Measurements from ENCODE around the gene BCKDK. TPM values are rescaled to one million over a fixed set of nuclear protein-coding genes. Genes with fewer than 3 reads are reported as not detected.

BCKDK gene
- total RNA-seq, 1 experiment from 2014 or later, result 60.4 TPM

- Histone ChIP-seq H3K27ac (ENCODE audit: low read length) (no peak overlapping the region), H3K4me3 (ENCODE audit: low read depth in 2 of 2, low read length in 2 of 2) (no peak overlapping the region), H3K36me3 (ENCODE audit: control insufficient read depth, insufficient read depth, low read length) (no peaks in the 10 kb centered on the region), H3K9me3 (ENCODE audit: control insufficient read depth, insufficient read depth, low read depth, low read length) (no peaks in the 10 kb centered on the region), H3K4me1 (ENCODE audit: control insufficient read depth, insufficient read depth, low read length) (no peaks in the 10 kb centered on the region; the same call in 1 of the 2 replicates), H3K27me3 (ENCODE audit: control insufficient read depth, insufficient read depth, low read length) (no peaks in the 10 kb centered on the region)
- CTCF ChIA-PET, result no interaction called here
- DNase-seq (ENCODE audit: low read depth, low spot score) (no peak), ATAC-seq (no peak)
- intact Hi-C loops (cut with micrococcal nuclease; ENCODE audit: unreplicated experiment), result no loop called here
- in situ Hi-C loops (cut with HindIII; ENCODE audit: low pct_unique_long_range_greater_than_20kb, low sequenced_read_pairs), result no loop called here
- POLR2A ChIA-PET, result no interaction called here
- no peak for TF ChIP-seq REST (IDR thresholded peaks at IDR 0.05; ENCODE audit: insufficient read depth in 1 of 2, low read depth in 2 of 2, low read length in 1 of 2)
- no peak for TF ChIP-seq POLR2AphosphoS5 (IDR thresholded peaks at IDR 0.05; ENCODE audit: low read depth, low read length)
- BruUV-seq (replicated peaks), result no TSS peak
Measured at GRCh38 chr16:31086629-31086906, 21.6 kb upstream of the BCKDK start.

GRCh38 chr16:31087481-31087880 lies 20.7 kb upstream of the BCKDK start:
- Histone ChIP-seq H3K4me3 (ENCODE audit: low read depth in 2 of 2, low read length in 2 of 2) (no peak overlapping the region), H3K9me3 (ENCODE audit: control insufficient read depth, insufficient read depth, low read depth, low read length) (no peaks in the 10 kb centered on the region), H3K4me1 (ENCODE audit: control insufficient read depth, insufficient read depth, low read length) (no peaks in the 10 kb centered on the region; the same call in 1 of the 2 replicates), H3K27me3 (ENCODE audit: control insufficient read depth, insufficient read depth, low read length) (no peaks in the 10 kb centered on the region), H3K27ac (ENCODE audit: low read length) (no peak overlapping the region), H3K36me3 (ENCODE audit: control insufficient read depth, insufficient read depth, low read length) (no peaks in the 10 kb centered on the region)
- ChIA-PET POLR2A (no interaction called here), CTCF (interaction anchor here (0.6 kb wide), 2 partner anchors 39 to 355 kb away, joined by 5 to 8 read pairs; partner anchors contain the start of gene ZNF843)
- no peak for TF ChIP-seq REST (IDR thresholded peaks at IDR 0.05; ENCODE audit: insufficient read depth in 1 of 2, low read depth in 2 of 2, low read length in 1 of 2)
- no peak for TF ChIP-seq POLR2AphosphoS5 (IDR thresholded peaks at IDR 0.05; ENCODE audit: low read depth, low read length)
- TF ChIP-seq TCF7L2 (IDR thresholded peaks at IDR 0.05; ENCODE audit: low read depth, low read length), result no peak
- TF ChIP-seq CTCF (IDR thresholded peaks at IDR 0.05), result no peak
- TF ChIP-seq SIN3A (IDR thresholded peaks at IDR 0.05; ENCODE audit: borderline replicate concordance, insufficient read depth, low read depth, low read length), result no peak
- DNase-seq (ENCODE audit: low read depth, low spot score) (no peak), ATAC-seq (no peak)
- intact Hi-C loops (cut with micrococcal nuclease; ENCODE audit: unreplicated experiment) (no loop called here), in situ Hi-C loops (cut with HindIII; ENCODE audit: low pct_unique_long_range_greater_than_20kb, low sequenced_read_pairs) (no loop called here)
- BruUV-seq (replicated peaks), result no TSS peak
